ENCODE results near the gene MFN2.
A peak's percentile ranks its signal among the peaks of the same experiment; 100 is the strongest.

MFN2 gene

DNA sequence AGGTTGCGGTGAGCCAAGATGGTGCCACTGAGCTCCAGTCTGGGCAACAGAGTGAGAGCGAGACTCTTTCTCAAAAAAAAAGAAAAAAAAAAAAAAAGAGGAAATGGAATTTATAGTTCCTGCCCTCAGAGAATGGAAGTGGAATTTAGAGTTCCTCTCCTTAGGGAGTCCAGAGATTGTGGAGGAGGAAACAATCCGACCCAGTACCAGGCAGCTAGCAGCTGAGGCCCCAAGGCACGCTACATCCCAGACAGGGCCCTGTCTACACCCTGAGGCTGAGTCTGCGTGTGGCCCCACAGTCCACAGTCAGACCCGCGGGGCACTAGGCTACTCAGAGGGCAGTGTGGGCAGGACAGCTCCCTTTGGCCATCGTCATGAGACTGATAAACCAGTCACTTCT is 1.9 kb upstream of the MFN2 start:
- H3K27me3 ChIP-seq, result no peaks in the 10 kb centered on the region
- no peak for TF ChIP-seq CTCF (IDR thresholded peaks at IDR 0.05)
- no peak overlapping the region for H3K4me3 ChIP-seq (ENCODE audit: low read depth in 1 of 2, low read length in 1 of 2)
- no peaks in the 10 kb centered on the region for H3K9me3 ChIP-seq
- peaks cover 38% of the 10 kb centered on the region for H3K36me3 ChIP-seq
- H3K4me1 ChIP-seq (ENCODE audit: control insufficient read depth in 1 of 2, insufficient read depth in 1 of 2, low read depth in 1 of 2, low read length in 1 of 2), result peaks cover 52 to 53% of the 10 kb centered on the region in 2 experiments
- peak overlapping the region; percentile 71 for H3K27ac ChIP-seq

DNA sequence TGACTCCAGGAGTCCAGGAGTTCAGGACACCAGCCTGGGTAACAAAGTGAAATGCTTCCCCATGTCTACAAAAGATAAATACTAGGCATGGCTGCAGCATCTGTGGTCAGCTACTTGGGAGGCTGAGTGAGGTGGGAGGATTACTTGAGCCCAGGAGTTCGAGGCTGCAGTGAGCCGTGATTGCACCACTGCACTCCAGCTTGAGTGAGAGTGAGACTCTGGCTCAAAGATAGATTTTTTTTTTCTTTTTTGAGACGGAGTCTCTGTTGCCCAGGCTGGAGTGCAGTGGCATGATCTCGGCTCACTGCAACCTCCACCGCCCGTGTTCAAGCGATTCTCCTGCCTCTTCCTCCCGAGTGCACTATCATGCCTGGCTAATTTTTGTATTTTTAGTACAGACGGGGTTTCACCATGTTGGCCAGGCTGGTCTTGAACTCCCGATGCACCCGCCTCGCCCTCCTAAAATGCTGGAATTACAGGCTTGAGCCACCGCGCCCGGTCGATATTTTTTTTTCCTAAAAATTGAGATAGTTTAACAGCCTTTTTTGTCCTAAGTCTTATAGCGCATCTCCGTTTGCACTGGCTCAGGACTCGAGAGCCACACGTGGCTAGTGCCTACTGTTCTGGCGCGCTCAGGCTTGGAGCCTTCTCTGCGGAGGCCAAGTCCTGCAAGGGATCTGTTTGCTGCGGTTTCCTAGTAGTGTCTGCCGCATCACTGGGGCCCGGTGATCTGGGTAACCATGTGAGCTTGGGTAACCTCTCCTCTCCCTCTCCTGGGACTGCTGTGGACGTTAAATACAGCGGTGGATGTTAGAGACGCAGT is 1.0 kb upstream of the MFN2 start:
- Histone ChIP-seq H3K4me1 (ENCODE audit: control insufficient read depth in 1 of 2, insufficient read depth in 1 of 2, low read depth in 1 of 2, low read length in 1 of 2) (peaks cover 61 to 63% of the 10 kb centered on the region in 2 experiments), H3K27me3 (no peaks in the 10 kb centered on the region), H3K36me3 (peaks cover 38% of the 10 kb centered on the region), H3K9me3 (no peaks in the 10 kb centered on the region), H3K27ac (peak overlapping the region; percentile 97), H3K4me3 (ENCODE audit: low read depth in 1 of 2, low read length in 1 of 2) (peak overlapping the region; percentile 75 to 90)
- TF ChIP-seq CTCF (IDR thresholded peaks at IDR 0.05), result no peak

DNA sequence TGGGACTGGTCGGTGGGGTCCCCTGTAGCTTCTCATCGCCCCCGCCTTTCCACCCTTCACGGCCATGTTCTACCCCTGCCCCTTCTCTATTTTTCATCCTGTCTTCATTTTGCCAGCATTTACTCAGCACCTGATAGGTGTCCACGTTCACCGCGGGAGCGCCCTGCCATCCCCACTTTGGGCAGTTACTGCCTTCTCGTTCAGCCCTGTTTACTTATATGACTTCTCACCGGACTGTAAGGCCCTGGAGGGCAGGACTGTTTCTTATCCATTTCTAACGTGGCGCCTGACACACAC is 380 bp downstream of the MFN2 start:
- H3K36me3 ChIP-seq, result peaks cover 30% of the 10 kb centered on the region
- TF ChIP-seq CTCF (IDR thresholded peaks at IDR 0.05), result no peak
- peak overlapping the region; percentile 97 for H3K27ac ChIP-seq
- H3K4me1 ChIP-seq (ENCODE audit: control insufficient read depth in 1 of 2, insufficient read depth in 1 of 2, low read depth in 1 of 2, low read length in 1 of 2), result peaks cover 75 to 77% of the 10 kb centered on the region in 2 experiments
- H3K9me3 ChIP-seq, result no peaks in the 10 kb centered on the region
- H3K27me3 ChIP-seq, result no peaks in the 10 kb centered on the region
- H3K4me3 ChIP-seq (ENCODE audit: low read depth in 1 of 2, low read length in 1 of 2), result peak overlapping the region; percentile 75 to 90

- Histone ChIP-seq H3K4me1 (ENCODE audit: control insufficient read depth in 1 of 2, insufficient read depth in 1 of 2, low read depth in 1 of 2, low read length in 1 of 2) (peaks cover 83 to 85% of the 10 kb centered on the region in 2 experiments), H3K27ac (peak overlapping the region; percentile 97), H3K27me3 (no peaks in the 10 kb centered on the region), H3K36me3 (peaks cover 28% of the 10 kb centered on the region), H3K4me3 (ENCODE audit: low read depth in 1 of 2, low read length in 1 of 2) (peak overlapping the region; percentile 75 to 90), H3K9me3 (no peaks in the 10 kb centered on the region)
- TF ChIP-seq CTCF (IDR thresholded peaks at IDR 0.05), result no peak
These were observed 1.2 kb downstream of the MFN2 start for GRCh38 chr1:11981378-11982009.

GRCh38 chr1:11982010-11982392 is 1.8 kb downstream of the MFN2 start:
- peaks cover 89 to 90% of the 10 kb centered on the region in 2 experiments for H3K4me1 ChIP-seq (ENCODE audit: control insufficient read depth in 1 of 2, insufficient read depth in 1 of 2, low read depth in 1 of 2, low read length in 1 of 2)

More at GRCh38 chr1:11982010-11982392, 1.8 kb downstream of the MFN2 start:
- Histone ChIP-seq H3K36me3 (peaks cover 28% of the 10 kb centered on the region), H3K9me3 (no peaks in the 10 kb centered on the region), H3K4me3 (ENCODE audit: low read depth in 1 of 2, low read length in 1 of 2) (peak overlapping the region; percentile 75 to 90), H3K27ac (peak overlapping the region; percentile 97), H3K27me3 (no peaks in the 10 kb centered on the region)
- TF ChIP-seq CTCF (IDR thresholded peaks at IDR 0.05), result peak; percentile 46

Data from neutrophil (primary cell).